Activated CD4-positive, alpha-beta memory T cell treated with anti-CD3 and anti-CD28 coated beads, Interleukin-2, amount 10 ng/mL, durations not matched to agents 7 days and 5 days (primary cell): ENCODE measurements around the gene GALNTL6. TPM values are rescaled to one million over a fixed set of nuclear protein-coding genes. Genes with fewer than 3 reads are reported as not detected.

Source experiments
- CTCF ChIA-PET: fragments of 350-600 bp; sonication (Branson Sonifier 250); formaldehyde crosslinking; loops from one replicate; lab custom pipeline; 2021; ENCODE audit warnings: antibody characterized with exemption, inconsistent platforms; lab: Charles Lee
- POLR2A ChIA-PET: fragments of 350-600 bp; sonication (Branson Sonifier 250); formaldehyde crosslinking; loops from one replicate; lab custom pipeline; 2021; ENCODE audit warnings: antibody characterized with exemption; lab: Charles Lee
- DNase-seq: peaks from one replicate; pipeline ENCODE4 v3.0.0-alpha.2; 2020
- H3K27ac Mint-ChIP-seq: one replicate; pipeline ENCODE4 v1.8.0; 2021; ENCODE audit warnings: mild to moderate bottlenecking, mixed read lengths
- H3K27me3 Mint-ChIP-seq: one replicate; pipeline ENCODE4 v1.8.0; 2021; ENCODE audit warnings: mixed read lengths
- H3K36me3 Mint-ChIP-seq: one replicate; pipeline ENCODE4 v1.8.0; 2021; ENCODE audit warnings: low read depth, mixed read lengths
- H3K4me1 Mint-ChIP-seq: one replicate; pipeline ENCODE4 v1.8.0; 2021; ENCODE audit warnings: mixed read lengths
- H3K4me3 Mint-ChIP-seq: one replicate; pipeline ENCODE4 v1.8.0; 2021; ENCODE audit warnings: mild to moderate bottlenecking, mixed read lengths
- H3K9me3 Mint-ChIP-seq: one replicate; pipeline ENCODE4 v1.8.0; 2021; ENCODE audit warnings: mixed read lengths
- total RNA-seq, 2 experiments: library from RNA; stranded (reverse); gene quantifications; one replicate each; pipeline ENCODE4 v1.2.3, GENCODE V29; 2021

Gene GALNTL6
- total RNA-seq, 2 experiments from 2014 or later = not detected

DNA sequence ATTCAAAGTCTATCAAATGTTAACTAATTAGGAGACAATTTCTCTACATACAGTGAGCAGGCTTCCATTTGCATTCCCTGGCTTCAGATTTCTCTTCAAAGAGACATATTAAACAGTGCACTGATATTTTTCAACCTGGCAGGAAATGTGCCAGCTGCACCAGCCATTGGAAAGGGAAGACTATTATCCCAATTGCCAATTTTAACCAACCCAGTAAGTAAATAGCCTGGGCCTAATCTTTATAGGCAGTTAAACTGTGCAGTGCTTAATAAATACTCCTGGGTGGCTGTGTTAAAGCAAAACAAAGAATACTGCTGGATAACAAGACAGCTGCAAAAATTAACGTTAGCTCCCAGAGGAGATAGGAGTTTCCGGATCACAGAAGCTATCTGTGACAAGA is 1243.5 kb downstream of the GALNTL6 start:
- Mint-ChIP-seq H3K27me3 (peaks cover 2% of the 10 kb centered on the region), H3K4me3 (no peak overlapping the region), H3K27ac (no peak overlapping the region), H3K9me3 (no peaks in the 10 kb centered on the region), H3K4me1 (no peaks in the 10 kb centered on the region), H3K36me3 (no peaks in the 10 kb centered on the region)
- ChIA-PET CTCF (interaction anchor here (1.4 kb wide), 1 partner anchor 43 kb away, joined by 4 read pairs; no protein-coding TSS in a partner anchor), POLR2A (no interaction called here)
- no peak for DNase-seq

DNA sequence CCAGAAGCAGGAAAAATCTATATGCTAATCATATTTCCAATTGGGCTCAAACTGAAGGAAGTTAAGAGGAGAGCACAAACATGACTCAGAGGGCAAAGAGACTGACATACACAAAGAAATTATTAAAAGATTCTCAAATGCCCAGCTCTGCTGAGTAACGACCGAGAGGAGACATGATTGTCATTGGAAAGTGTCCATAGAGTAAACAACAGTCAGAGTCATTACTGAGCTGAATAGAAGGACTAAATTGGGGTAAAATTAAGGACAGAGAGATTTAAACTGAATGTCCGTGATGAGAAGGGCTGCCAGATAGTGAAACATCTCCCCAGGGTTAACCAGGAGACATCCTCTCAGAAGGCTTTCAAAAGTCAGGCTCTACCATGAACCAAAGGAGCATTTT is 1244.2 kb downstream of the GALNTL6 start:
- no peak for DNase-seq
- Mint-ChIP-seq H3K4me3 (no peak overlapping the region), H3K27ac (no peak overlapping the region), H3K4me1 (no peaks in the 10 kb centered on the region), H3K36me3 (no peaks in the 10 kb centered on the region), H3K9me3 (no peaks in the 10 kb centered on the region), H3K27me3 (peaks cover 2% of the 10 kb centered on the region)
- CTCF ChIA-PET = no interaction called here
- POLR2A ChIA-PET = no interaction called here

DNA sequence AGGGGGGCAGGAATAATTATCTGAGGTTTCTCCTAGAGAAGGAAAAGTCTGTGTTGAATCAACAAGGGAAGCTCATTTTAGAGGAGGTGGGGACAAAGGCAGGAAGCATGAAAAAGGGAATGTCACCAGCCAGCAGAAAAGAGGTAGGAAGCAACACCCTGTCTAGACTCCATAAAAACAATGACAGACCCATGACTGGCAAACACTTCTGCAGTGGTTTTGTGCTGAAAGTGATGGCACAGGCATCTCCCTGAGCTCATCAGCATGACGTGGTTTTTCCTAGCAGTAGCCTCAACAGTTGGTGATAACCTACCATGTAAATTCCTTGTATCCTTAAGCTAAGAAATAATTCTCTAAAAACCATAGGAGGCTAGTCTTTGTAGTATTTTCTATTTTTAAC is 1244.7 kb downstream of the GALNTL6 start:
- Mint-ChIP-seq H3K4me3 (no peak overlapping the region), H3K9me3 (no peaks in the 10 kb centered on the region), H3K27me3 (peaks cover 2% of the 10 kb centered on the region), H3K27ac (no peak overlapping the region), H3K36me3 (no peaks in the 10 kb centered on the region), H3K4me1 (no peaks in the 10 kb centered on the region)
- ChIA-PET CTCF (no interaction called here), POLR2A (no interaction called here)
- DNase-seq = no peak

DNA sequence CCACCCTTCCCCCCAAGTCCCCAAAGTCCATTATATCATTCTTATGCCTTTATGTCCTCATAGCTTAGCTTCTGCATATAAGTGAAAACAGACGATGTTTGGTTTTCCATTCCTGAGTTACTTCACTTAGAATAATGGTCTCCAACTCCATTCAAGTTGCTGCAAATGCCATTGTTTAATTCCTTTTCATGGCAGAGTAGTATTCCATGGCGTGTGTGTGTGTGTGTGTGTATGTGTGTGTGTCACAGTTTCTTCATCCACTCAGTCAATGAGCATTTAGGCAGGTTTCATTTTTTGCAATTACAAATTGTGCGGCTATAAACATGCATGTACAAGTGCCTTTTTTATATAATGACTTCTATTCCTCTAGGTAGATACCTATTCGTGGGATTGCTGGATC is 1248.0 kb downstream of the GALNTL6 start:
- Mint-ChIP-seq H3K4me3 (no peak overlapping the region), H3K27me3 (peaks cover 2% of the 10 kb centered on the region), H3K27ac (no peak overlapping the region), H3K4me1 (no peaks in the 10 kb centered on the region), H3K9me3 (no peaks in the 10 kb centered on the region), H3K36me3 (no peaks in the 10 kb centered on the region)
- ChIA-PET POLR2A (no interaction called here), CTCF (no interaction called here)
- no peak for DNase-seq

DNA sequence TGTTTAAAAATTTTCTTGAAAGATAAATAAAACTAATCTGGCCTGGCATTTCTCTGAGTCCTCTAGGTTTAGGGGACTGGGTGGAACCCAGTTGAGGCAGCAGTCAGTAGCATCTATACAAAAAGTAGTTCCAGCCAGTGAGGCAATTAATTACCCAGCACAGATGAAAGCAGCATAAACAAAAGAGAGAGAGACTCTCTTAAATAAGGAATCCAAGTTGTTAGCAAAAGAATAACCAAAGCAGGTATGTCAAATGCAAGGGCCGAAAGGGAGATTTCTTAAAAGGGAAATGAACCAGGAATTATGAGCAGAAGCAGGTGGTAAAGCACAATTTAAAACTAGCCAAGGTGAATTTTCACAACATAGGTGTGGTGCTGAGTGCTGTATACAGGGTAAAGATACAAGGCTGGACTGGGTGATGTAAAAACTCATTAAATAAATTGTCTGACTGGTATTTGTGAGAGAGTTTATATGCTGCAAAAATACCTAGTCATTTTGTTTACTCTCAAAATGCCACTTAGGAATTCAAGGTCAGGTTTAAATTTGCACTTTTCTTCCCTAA is 1260.8 kb downstream of the GALNTL6 start:
- Mint-ChIP-seq H3K27ac (no peak overlapping the region), H3K36me3 (no peaks in the 10 kb centered on the region), H3K27me3 (peaks cover 2% of the 10 kb centered on the region), H3K4me1 (no peaks in the 10 kb centered on the region), H3K9me3 (peaks cover 5% of the 10 kb centered on the region), H3K4me3 (no peak overlapping the region)
- ChIA-PET CTCF (no interaction called here), POLR2A (interaction anchor here (0.8 kb wide), 1 partner anchor 727 kb away, joined by 3 read pairs; no protein-coding TSS in a partner anchor)
- no peak for DNase-seq

DNA sequence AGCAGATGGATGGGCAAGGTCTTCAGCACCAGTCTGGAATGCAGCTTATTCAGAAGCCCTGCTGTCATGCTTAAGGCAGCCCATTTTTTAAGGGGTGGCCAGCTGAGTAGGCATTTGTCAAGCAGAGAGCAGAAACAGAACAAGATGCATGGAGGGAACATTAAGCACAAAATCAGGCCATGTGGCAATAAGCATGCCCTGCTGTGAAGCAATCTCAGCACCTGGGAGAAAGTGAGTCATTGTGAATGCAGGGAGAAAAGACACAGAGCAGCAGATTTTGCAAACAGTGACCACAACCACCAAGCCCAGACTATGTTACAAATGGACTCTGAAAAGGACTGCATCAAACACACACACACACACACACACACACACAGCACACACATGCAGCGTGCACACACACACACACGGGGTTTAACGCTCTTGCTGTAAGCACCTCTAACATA is 1261.3 kb downstream of the GALNTL6 start:
- no peaks in the 10 kb centered on the region for H3K4me1 Mint-ChIP-seq
- H3K4me3 Mint-ChIP-seq = no peak overlapping the region
- CTCF ChIA-PET = no interaction called here
- no peak overlapping the region for H3K27ac Mint-ChIP-seq
- DNase-seq = no peak
- H3K27me3 Mint-ChIP-seq = peaks cover 2% of the 10 kb centered on the region
- H3K9me3 Mint-ChIP-seq = peaks cover 5% of the 10 kb centered on the region
- no peaks in the 10 kb centered on the region for H3K36me3 Mint-ChIP-seq
- POLR2A ChIA-PET = no interaction called here

DNA sequence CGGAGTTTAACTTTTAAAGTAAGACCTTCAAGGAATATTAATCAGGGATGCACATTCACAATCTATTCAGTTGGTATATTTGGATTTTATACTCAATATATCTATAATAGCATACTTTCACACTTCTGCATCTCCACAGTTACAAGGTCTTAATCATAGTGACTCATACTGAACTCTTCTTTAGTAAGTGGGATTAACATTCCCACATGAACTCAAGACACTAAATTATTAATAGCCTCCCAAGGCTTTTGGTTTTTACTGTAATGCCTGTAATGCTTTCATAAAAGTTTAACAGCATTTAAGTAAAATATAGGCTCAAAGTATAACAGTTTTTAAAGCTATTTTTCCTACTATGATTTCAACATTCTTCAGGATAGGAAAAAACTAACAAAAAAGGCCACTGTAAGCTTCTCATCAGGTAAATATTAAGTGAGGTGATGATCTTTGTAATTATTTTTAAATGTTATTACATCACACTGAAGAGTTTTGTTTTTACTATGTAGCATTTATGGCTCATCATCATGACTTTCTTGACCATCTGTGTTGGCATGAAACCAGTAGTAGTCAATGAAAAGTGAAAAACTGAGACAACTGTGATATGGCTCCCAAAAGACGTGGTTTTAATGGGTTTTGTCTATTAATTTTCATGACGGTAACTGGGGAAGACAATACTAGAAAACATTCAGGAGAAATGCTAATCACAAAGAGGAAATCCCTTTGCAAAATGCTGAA is 1263.9 kb downstream of the GALNTL6 start:
- peaks cover 2% of the 10 kb centered on the region for H3K27me3 Mint-ChIP-seq
- no peaks in the 10 kb centered on the region for H3K36me3 Mint-ChIP-seq
- DNase-seq = no peak
- ChIA-PET CTCF (no interaction called here), POLR2A (no interaction called here)
- no peak overlapping the region for H3K27ac Mint-ChIP-seq
- no peak overlapping the region for H3K4me3 Mint-ChIP-seq
- H3K9me3 Mint-ChIP-seq = no peaks in the 10 kb centered on the region
- H3K4me1 Mint-ChIP-seq = no peaks in the 10 kb centered on the region

DNA sequence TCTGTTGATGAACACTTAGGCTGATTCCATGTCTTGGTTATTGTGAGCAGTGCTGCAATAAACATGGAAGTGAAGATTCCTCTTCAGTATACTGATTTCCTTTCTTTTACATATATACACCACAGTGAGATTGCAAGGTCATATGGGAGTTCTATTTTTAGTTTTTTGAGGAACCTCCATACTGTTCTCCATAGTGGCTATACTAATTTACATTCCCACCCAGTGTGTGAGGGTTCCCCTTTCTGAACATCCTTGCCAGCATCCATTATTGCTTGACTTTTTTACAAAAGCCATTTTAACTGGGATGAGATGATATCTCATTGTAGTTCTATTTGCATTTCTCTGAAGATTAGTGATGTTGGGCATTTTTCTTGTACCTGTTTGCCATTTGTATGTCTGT is 1274.9 kb downstream of the GALNTL6 start:
- no peak overlapping the region for H3K27ac Mint-ChIP-seq
- H3K27me3 Mint-ChIP-seq = peaks cover 3% of the 10 kb centered on the region
- H3K4me1 Mint-ChIP-seq = no peaks in the 10 kb centered on the region
- DNase-seq = no peak
- no peak overlapping the region for H3K4me3 Mint-ChIP-seq
- H3K36me3 Mint-ChIP-seq = no peaks in the 10 kb centered on the region
- ChIA-PET CTCF (no interaction called here), POLR2A (no interaction called here)
- H3K9me3 Mint-ChIP-seq = no peaks in the 10 kb centered on the region
